ENCODE data around the gene DNASE2B.

DNASE2B gene

DNA sequence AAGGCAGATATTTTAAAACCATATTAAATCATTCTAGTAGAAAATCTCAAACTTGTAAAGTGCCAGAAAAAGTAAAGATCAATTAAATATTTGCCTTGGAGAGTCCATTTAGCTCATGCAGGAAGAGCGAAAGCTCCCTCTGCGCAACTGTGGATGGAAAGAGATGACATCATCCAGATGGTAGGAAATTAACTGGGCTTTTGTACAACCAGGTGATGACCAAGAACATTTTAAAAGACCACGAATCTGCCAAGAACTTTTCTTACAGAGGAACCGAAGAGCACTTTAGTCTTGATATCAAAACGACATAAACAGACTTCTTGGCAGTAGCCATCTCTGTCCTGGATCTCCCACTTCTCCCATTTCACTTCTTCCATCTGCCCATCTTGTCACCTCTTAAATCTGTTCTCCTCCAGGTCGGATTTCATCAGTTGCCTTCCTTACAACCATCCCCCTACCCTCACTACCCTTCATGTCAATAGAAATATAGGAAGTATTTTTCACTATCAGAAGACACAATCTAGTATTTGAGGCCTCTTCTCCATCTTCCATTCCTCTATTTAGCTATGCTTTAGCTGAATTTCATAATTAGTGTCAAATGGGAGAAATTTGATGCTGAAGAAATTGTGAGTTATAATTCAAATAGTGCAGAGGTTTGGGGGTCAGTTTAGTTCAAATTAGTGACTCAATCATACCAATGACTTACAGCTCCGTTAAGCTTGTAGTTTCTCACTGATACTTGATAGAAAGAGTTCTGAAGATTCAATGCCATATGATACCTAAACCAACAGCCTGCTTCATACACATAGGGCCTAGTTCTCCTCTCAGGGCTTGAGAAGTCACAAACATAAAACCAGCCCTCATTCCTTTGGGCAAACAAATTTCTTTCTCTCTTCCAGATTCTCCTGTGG is 22.0 kb upstream of the DNASE2B start:
- no peak for DNase-seq

DNA sequence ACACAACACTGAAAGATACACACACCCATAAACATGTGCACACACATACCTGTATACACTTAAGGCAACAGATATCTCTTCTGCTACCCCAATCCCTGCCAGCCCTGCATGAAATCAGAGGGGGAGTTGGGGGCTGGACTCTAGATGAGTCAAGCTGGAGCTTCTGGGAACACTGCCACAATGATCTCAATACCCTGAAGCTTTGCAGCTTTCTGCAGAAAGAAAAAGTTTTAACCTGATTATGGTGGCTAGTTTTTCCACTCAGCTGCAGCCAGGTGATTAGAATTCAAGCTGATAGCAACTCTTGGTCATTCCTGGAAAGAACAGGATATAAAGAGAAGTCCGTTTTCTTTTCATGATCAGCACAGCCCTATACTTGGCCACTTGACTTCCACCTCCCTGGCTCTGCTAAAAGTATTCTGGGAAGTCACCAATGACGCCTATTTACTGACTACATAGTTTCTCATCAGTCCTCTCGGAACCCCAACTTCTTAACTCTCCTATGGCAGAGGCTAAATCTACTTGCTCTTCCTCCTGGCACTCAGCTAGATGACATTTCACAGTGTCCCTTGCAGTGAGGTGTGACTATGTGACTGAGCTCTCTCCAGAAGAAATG is 20.7 kb upstream of the DNASE2B start:
- DNase-seq: no peak

DNA sequence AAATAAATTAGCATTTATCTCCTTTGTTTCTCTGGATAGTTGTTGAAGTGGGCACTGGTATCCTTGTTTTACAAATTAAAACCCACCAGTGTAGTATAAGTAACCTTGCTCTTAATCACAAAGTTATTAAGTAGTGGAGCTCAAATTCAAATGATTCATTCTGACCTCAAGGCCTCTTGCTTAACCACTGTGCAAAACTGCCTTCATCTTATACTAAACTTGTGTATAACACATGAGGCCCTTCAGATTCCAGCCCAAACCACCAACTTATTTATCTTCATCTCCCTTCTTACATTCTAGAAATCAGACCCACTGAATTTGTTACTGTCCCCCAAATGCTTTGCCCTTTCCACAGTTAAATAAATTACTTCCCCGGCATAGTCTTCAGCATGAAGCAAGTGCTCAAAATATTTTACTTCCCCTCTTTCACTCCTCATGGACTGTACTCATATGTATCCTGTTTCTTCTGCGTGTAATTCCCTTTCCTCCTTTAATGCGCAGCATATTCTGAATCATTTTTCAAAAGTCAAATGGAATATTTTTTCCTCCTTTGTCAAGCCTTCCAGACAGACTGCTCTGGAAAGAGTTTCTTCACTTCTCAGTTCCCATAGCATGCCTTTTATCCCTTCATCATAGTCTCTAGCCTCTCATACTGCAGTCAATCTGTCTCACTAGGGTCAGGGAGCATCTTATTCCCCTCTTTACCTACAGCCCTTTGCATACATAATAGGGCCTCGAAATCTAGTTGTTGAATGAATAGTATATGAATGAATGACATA is 19.0 kb upstream of the DNASE2B start:
- DNase-seq: no peak

DNA sequence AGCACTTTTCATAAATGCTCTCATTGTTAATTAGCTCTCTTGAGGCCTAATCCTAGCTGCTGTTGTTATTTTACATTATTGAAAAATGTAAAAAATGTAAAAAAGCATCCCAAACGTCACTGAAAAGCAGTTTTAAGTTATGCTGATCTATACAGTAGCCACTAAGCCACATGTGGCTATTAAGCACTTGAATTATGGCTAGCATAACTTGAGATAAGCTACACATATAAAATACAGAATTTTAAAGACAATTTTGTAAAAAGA is 18.4 kb upstream of the DNASE2B start:
- DNase-seq: no peak

DNA sequence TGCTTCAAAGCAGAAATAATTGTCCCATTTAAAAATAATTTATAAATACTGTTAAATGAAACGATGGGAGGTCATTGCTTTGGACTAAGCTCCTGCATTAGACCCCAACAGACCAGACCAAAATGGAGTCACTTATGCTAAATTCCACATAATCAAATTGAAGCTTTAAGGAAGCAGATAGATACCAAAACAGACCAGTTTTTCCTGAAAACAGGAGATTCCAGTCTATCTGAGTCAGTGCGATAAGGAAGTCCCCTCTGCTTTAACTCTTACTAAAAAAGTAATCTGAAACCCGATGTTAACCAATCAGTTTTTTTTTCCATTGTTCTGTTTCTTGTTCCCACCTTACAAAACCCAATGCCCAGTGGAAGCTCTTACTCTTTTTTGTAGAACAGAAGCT is 16.2 kb upstream of the DNASE2B start:
- no peak for DNase-seq

DNA sequence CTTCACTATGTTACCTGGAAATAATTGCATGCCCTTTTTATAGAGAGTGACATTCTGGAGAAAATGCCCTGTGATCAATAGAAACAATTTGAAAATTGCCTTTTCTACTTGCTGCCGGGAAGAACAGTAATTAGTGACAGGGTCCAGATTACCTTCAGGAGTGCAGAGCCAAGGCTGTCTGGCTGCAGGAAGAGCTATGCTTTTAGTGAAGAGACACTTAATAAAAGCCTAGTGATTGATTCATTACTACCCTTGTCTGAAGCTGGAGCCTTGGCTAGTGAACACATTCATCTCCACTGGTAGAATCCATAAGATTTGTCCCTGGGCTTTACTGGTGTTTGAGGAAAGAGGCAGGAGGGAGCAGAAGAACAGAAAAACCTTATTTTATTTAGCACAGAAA is 12.9 kb upstream of the DNASE2B start:
- DNase-seq: no peak

DNA sequence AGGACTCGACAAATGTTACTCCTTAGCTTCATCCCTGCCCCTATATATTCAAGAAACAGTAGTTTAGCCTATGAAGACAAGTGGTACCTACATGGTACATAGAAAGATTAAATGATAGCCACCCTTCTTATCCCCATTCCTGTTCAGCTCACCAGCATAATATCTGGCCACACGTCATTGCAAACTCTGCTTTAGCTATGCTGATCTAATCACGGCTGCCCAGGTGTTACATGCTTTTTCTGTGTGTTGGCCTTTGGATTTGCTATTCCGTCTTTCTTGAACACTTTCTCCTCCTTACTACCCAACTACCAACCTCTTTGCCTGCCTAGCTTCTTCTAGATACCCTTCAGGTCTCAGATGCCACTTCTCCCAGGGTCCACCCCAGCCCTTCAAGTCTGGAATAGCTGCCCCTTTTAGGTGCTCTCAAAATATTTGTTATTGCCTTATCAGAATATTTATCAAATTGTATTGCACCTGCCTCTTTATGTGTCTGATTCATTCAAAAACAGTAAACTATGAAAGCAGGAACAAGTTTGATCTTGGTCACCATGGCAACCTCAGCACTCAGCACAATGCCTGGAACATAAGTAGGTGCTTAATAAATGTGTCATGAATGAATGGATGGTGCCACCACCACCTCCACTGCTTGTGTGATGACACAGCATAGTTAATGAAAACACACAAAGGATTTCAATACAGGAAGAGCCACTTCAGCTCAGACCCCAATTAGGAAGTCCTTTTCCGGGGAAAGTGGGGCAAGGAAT is 11.4 kb upstream of the DNASE2B start:
- DNase-seq: no peak

DNA sequence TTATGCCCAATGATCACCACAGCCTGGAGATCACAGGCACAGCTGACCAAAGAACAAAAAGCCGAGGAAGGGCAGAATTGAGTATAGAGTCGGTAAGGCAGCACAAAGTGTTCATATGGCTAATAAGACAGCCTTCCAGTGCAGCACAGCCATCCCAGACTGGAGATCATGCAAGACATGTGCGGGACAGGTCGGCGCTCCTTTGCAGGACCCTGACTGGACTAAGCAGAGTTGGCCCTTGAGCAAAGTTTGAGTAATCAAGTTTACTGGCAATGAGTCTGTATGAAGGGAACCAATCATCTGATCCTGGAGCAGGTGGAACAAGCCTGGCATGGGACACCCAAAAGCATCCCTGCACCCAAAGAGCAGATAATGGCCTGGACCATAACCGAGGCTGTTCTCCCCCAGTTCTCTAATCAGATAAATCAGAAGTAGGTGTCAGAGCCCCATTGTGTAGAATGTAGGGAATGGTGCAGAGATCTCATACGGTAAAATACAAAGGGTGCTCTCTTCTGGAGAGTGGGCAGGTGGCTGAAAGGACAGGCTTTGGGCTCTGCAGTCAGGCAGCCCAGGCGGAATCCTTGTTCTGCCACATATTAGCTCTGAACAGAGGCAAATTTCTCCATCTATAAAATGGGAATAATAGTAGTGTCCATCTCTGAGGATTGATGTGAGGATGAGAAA is 10.7 kb upstream of the DNASE2B start:
- no peak for DNase-seq

DNA sequence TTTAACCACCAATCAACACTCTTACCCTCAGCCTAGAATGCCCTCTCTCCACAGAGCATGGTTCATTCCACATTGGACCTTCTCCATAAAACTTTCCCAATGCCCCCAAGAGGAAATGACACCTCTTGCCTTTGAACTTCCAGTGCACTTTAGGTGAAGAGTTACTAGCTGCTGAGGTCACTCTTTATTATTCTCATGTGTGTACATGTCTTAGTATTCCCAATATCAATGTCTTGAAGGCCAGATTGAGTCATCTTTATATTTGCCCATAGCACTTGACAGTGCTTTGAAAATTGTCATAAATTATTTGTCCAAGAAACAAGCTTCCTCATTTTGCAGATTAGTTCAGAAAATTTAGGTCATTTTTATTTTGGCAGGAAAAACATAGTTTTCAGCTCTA is 8.1 kb upstream of the DNASE2B start:
- no peak for DNase-seq

DNA sequence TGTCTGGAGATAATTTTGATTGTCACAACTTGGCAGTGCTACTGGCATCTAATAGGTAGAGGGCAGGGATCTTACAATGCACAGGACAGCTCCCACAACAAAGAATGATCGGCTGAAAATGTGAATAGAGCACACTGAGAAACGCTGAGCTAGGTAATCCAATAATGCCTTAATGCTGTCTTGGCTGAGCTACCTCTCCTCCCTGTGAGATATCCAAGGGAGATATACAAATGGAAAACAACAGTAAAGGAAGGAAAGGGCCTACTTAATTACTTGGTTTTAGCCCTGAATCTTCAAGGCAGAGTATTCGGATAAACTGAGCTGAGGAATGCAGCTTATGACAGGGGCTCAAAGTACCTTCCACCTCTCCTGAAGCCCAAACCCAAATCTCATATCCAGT is 2.9 kb downstream of the DNASE2B start:
- DNase-seq: no peak

DNA sequence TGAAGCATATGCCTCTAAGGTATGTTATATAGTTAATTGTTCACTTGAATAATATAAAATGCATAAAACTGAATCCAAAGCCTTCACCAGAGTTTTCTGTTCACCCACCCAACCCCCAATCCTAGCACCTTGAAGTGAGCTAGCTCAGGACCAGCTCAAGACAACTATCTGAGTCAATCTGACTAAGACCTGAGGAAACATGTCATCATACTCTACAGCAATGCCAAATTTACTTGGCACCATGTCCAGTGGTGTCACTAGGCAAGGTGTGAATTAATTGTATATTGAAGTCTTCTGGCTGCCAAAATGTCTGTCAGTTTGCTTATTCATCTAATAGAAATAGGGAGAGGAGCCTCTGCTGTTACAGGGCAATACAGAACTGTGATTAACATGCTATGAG is 3.8 kb downstream of the DNASE2B start:
- DNase-seq: no peak

DNA sequence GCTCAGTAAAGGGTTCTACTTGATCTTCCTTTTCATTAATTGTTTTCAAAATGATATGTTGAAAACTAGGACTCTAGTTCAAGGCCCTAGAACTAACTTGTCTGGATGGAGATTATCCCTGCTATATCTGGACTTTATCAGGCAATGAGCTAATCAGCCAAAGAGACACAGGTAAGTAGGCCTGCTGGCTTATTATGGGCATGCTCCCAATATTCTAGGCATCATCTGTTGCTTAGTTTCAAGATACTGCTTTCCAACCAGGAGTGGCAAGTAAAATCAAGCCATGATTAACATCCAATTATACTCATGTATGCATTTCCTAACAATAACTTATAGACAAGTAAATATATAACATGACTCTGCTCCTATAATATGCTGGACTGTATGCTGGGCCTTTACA is 4.2 kb downstream of the DNASE2B start:
- DNase-seq: no peak

DNA sequence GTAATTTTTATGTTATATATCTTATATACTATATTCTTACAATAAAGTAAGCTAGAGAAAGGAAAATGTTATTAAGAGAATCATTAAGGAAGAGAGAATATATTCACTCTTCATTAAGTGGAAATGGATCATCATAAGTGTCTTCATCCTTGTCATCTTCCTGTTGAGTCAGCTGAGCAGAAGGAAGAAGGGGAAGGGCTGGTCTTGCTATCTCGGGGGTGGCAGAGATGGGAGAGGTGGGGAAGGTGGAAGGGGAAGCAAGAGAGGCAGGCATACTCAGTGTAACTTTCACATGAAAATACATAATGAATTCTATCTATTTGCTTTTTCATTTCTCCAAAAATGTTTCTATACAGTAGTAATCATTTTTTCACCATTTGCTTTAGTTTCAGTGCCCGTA is 5.1 kb downstream of the DNASE2B start:
- DNase-seq: no peak

DNA sequence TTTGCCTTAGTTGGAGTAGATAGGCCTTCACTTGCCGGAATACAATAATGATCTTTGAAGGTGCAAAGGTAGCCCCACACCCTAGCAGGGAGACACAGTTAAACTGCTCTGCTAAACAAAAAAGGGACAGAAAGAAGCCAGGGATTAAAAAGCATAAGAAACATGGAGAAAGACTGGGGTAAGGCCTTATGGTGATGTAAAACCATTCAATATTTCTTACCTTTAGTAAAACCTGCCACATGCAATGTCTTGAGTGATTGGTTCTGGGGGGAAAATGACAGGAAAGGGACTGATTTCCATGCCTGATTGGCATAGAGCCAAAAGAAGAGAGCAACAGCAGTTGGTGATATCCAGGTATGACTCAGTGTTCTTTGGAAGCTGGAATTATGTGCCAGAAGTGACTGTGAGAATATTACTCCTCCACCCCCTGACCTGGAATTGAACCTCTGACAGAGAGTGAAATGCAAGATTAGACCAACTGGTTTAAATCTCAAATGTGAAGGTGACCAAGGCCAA is 8.1 kb downstream of the DNASE2B start:
- DNase-seq: no peak

DNA sequence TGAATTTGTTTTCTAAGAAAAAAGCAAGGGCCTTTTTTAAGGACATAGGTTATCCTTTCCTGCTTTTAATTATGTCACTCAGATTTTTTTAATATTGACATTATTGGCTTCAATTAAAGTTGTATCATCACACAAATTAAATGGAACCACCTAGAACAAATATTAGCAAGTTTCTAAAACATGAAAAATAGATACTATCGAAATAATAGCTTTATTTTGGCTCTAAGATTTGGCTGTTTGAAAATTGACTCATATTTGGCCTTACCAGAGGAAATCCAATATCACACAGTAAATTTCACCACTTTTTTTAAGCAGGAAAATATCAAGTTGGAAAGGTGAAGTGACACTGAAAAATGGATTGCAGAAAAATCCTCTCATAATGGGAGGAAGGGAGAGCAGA is 9.2 kb downstream of the DNASE2B start:
- DNase-seq: no peak

DNA sequence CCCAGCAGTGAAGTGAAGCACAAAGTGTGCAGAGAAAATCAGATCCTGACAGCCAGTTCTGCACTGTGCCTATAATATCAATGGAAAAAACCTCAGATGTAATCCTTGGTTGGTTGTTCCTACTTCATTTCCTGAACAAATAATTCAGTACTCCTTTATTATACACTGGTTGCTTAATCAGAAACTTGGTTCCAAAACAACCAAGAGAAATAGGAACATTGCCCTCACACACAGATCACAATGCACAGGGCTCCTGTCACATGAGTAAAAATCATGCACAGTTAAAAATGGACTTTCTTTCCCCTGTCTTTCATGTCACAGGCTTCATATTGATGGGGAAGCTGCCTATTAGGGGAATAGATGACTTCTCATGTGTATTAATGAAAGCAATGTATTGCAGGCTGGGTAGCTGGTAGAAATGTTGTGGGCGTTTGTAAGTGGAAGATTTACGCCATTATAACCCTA is 9.7 kb downstream of the DNASE2B start:
- no peak for DNase-seq

DNA sequence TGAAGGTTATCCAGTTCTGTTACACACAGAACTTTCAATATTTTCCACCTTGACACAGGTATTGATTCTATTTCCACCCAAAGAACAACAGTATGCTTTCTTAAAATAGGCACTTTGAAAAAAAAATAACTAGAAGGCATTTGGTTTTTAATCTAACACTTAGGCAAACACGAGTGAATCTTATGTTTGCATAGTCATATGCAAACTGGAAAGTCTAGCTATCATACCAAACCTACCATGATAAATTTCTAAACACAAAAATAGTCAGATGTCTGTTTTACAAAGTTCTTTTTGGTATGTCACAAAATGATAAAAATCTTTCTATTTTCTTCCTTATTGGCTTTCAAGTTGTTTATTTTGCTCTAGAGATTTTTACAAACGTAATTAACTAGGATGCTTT is 11.6 kb downstream of the DNASE2B start:
- no peak for DNase-seq

DNA sequence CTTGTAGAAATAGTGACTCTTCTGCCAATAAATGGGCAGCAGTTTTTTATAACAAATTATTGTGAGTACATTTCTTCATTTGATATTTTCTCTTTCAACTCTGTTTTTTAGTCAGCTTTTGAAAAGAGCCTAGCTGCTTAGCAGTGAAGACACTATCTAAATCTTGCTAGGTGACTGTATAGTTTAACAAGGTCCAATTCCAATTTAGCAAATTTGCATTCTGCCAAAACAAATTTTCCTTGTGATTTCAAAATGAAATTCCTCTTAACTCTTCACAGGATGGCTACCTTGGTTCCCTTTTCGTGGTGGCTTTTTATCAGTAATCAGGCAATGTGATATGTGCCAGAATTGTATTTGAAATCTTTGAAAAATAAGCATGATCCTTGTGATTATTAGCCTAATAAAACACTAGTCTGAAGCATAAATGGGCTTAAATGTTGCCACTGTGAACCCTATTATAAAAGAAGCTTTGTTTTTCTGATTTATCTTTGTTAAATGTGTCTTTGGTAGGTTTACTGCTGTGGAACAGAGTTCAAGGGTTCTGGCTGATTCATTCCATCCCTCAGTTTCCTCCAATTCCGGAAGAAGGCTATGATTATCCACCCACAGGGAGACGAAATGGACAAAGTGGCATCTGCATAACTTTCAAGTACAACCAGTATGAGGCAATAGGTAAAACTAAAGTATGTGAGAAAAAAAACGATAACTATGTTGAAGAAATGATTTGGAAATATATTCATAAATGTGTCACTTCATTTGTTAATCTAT is 12.2 kb downstream of the DNASE2B start:
- no peak for DNase-seq

DNA sequence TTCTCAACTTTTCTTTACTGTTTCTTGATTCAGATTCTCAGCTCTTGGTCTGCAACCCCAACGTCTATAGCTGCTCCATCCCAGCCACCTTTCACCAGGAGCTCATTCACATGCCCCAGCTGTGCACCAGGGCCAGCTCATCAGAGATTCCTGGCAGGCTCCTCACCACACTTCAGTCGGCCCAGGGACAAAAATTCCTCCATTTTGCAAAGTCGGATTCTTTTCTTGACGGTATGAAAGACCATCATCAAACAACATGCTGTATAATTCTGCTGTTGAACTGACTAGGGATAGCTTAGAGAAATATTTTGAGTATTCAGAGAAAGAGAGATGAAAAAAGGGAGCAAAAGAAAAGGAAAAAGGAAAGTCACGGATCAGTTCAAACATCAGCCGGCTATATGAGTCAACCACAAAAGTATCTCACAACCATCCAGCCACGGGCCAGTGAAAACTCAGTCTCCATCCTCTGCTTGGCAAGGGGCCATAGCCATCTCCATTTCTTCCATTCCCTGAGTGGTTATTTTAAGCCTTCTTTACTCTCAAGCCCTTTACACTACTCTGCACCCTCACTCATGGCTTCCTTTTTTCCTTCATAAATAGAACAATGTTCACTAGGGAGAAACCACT is 14.1 kb downstream of the DNASE2B start:
- DNase-seq: no peak

DNA sequence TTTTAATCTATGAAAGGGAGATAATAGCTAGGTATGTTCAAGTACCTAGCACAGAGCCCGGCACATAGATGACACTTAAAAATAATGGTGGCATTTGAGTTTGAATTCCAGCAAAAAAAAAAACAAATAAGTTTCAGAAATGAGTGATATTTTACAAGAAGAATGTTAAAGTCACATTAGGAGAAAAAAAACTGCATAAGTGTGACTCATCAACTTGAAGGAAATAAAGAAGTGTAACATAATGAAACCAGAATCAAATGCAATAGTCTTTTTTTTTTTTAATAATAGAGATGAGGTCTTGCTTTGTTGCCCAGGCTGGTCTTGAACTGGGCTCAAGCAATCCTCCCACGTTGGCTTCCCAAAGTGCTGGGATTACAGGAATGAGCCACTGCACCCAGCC is 17.1 kb downstream of the DNASE2B start:
- DNase-seq: no peak

DNA sequence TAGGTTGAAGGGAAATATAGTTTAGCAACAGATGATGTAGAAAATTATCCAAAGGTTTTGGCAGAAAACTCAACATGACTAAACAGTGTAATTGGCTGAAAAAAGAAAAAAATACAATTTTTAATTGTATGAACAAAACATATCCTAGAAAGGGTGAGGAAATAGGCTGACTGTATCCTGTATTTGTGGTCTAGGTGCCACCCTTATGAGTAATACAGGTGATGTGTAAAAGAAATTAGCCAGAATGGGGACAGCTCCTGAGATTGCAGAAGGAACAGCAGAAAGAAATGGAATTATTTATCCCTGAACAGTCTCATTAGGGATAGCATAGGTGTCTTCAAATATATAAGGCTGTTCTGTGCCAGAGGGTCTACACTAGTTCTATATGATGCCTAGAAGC is 24.6 kb downstream of the DNASE2B start:
- no peak for DNase-seq
